GM18498 (cell line): ENCODE measurements around the gene TRIM47.

ENCODE experiments used
- ATAC-seq: cut with Tn5 transposase; IDR thresholded peaks from one replicate; pipeline ENCODE4 v1.9.1; 2021; ENCODE audit warnings: mild to moderate bottlenecking, moderate library complexity; ENCODE audit not compliant: unreplicated experiment

The TRIM47 gene

GRCh38 chr17:75909051-75909811 is 30.9 kb upstream of the TRIM47 start:
- ATAC-seq, result no peak

DNA sequence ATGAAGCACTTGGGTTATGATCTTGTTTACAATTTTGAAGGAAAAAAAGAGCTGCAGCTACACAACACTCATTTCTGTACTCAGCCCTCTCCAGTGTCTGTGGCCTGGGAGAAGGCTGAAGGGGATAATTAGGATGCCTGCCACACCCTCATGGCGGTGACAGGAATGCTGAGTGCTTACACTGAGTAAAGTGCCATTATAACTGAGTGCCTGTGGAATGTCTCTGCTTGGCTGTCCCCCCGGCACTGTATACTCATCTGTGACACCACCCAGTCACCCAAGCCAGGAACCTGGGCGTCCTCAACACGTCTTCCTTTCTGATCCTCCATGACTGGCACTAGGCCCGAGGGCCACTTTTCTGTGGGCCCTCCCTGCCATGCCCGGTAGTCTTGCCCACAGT is 29.8 kb upstream of the TRIM47 start:
- no peak for ATAC-seq

- no peak for ATAC-seq
Observed at GRCh38 chr17:75906143-75906884, 27.9 kb upstream of the TRIM47 start.

DNA sequence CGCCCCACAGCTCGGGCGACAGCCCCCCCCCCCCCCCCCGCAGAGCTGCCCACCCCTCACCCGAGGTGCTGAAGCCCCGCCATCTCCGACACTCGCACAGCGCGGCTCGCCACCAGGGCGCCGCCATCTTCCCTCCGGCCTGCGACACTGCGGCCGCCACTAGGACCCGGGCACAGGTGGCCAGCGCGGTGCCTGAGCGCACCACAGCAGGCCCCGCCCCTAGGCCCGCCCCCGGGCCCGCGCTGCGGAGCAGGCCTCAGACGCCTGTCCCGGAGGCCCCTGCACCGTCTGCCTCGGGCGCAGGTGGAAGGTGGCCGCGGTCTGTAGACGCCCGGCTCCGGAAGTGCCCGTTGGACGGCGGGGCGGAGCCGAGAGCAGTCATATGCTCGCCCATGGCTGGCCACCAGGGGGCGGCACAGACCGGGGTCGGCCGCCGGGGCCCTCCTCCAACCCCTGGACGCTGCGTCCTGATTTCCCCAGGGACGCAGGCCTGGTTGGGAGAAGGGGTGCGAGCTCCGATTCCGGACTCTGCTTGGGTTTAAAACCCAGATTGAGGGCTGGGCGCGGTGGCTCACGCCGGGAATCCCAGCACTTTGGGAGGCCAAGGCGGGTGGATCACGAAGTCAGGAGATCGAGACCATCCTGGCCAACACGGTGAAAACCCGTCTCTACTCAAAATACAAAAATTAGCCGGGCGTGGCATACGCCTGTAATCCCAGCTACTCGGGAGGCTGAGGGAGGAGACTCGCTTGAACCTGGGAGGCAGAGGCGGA is 26.6 kb upstream of the TRIM47 start, which contains the start of gene MRPL38:
Gene MRPL38, minus strand, starts transcription at position 136 of the 773 bp plus-strand sequence. Its CDS starts 9 bp downstream, at position 127.
- ATAC-seq, result peak; percentile 94

DNA sequence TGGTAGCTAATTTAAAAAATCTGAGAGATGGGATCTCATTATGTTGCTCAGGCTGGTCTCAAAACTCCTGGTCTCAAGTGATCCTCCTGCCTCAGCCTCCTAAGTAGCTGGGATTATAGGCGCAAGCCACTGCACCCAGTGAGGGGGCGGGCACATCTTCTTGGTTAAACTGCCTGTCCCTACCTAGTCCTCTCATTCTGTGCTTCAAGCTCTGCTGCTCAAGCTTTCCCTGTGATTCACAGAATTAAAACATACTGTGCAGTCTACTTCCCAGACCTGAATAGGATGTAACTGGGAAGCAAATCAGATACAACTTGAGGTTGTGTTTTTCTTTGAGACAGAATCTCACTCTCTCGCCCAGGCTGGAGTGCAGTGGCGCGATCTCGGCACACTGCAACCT is 24.0 kb upstream of the TRIM47 start:
- no peak for ATAC-seq

GRCh38 chr17:75901727-75902126 is 23.3 kb upstream of the TRIM47 start:
- no peak for ATAC-seq

- no peak for ATAC-seq
Observed at GRCh38 chr17:75900691-75901533, 22.5 kb upstream of the TRIM47 start.

DNA sequence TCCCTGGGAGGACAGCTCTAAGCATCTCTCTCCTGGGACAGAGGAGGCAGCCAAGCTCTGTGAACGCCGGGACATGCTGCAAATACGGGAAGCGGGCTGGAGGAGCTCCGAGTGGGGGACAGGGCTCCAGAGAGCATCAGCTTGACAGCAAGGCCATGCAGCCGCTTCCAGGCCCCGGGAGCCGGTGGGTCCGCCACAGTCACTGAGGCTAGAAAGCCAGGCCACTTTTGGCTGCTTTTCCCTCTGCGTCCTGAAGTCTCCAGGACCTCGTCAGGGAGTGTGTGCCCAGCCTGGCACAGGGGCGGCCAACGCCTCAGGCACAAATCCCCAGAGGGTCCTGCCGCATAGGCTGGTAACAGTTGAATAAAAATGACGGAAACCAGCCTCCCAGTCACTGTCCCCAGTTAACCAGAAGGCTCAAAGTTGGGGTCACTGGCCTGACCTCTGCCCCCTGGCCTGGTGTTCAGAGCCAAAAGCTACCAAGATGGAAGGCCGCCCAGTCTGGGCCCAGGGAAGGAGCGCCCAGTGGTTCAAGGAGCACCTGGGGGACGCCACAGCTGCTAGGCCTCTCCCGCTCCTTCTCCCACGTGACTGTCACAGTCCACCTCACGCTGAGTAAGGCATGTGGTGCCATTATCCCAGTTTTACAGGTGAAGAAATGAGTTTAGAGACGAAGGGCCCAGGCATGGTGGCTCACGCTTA is 21.5 kb upstream of the TRIM47 start:
- no peak for ATAC-seq

- ATAC-seq, result no peak
Observed at GRCh38 chr17:75899353-75899752, 21.0 kb upstream of the TRIM47 start.

- no peak for ATAC-seq
Observed at GRCh38 chr17:75898791-75899190, 20.4 kb upstream of the TRIM47 start.

- ATAC-seq, result no peak
Observed at GRCh38 chr17:75898065-75898464, 19.7 kb upstream of the TRIM47 start.

DNA sequence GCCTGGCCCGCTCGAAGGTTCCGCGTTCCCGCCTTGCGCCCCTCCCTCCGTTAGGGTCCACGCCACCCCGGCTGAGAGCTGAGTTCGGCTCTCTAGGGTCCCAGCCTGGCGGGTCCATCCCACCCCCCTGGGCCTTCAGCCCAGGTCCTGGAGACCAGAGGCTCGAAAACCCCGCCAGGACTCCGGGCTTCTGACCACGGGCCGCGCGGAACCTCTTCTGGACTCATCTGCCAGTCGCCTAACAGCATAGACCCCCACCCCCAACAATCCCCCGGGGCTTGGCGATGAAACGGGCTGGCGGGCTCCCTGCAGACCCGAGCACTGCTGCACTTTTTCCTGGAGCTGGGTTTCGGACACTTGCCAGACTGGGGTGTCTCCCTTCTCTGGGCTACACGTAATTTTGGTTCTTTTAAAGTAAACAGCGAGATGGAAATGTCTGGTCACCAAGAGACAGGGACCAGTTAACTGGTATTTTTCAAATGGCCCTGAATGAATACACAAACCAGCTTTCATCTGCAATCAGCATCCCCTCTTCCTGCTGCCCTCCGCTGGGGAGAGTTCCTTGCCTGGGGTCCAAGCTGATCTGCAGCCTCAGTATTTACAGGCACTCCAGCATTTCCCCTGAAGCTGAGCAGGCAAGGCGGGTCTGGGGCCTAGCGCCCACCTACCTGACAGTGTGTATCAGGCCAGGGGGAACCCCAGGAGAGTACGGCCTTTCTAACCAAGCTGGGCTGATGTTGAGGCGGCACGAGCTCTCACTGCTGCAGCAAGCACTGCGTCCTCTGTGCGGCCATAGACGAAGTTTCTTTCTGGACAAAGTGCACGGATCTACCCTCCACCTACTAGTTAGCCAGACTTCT is 19.0 kb upstream of the TRIM47 start:
- no peak for ATAC-seq

GRCh38 chr17:75896415-75897159 is 18.2 kb upstream of the TRIM47 start, which contains the start of gene TRIM65:
Gene TRIM65, minus strand, starts transcription at chr17:75896951. Its CDS starts 14 bp downstream, at chr17:75896937.
- peak; percentile 73 for ATAC-seq

DNA sequence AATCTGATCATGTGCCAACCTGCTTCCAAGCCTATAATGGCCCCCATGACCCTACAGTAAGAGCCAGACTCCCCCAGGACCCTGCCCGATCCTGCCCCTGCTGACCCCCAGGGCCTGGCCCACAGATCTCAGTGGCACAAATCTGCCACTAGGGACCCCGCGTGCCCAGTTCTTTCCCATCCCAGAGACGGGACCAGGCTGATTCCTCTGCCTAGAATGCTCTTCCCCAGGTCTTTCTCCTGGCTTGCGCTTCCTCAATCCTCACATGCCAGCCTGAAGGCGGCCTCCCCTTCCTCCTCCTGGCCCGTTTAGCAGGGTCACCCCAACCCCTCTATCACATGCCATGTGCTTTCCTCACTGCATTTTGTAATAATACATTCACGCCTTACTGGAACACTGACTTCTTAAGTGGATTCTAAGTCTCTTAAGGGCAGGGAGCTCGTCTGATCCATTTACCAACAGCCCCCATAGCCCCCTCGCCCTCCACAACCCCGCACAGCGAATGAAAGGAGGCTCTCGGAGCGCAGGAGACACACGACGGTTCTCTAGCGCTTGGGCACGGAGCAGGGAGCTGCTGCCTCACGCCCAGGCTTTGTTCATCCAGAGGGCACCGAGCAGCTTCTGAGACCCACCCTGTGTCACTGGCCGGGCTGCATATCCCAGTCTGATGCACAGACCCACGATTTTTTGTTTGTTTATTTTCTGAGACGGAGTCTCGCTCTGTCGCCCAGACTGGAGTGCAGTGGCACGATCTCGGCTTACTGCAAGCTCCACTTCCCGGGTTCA is 17.2 kb upstream of the TRIM47 start:
- ATAC-seq, result no peak

DNA sequence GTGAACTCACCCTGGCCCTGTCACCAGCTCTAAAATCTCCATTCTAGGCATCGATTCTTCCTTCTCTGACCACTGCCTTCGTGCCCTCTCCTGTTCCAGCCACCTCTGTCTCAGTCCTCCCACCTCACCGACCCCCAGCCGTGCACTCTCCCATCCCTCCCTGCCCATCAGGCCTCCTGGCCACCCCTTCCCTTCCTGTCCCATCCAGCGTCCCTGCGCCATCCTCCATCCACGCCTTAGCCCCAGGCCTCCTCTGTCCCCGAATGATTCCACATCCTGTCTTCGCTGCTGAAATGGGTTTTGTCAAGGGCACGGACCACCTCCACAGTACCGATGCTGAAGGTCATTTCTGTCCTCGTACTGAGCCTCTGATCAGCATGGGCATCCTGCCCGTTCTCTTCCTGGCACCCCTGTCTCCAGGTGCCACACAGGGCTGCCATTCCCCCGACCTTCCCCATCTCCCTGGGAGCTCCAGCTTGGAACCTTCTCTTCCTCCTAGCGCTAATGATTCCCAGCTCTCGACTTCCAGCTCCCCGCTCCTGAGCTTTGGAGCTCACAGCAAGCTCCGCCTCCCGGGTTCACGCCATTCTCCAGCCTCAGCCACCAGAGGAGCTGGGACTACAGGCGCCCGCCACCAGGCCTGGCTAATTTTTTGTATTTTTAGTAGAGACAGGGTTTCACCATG is 15.8 kb upstream of the TRIM47 start:
- ATAC-seq, result no peak

DNA sequence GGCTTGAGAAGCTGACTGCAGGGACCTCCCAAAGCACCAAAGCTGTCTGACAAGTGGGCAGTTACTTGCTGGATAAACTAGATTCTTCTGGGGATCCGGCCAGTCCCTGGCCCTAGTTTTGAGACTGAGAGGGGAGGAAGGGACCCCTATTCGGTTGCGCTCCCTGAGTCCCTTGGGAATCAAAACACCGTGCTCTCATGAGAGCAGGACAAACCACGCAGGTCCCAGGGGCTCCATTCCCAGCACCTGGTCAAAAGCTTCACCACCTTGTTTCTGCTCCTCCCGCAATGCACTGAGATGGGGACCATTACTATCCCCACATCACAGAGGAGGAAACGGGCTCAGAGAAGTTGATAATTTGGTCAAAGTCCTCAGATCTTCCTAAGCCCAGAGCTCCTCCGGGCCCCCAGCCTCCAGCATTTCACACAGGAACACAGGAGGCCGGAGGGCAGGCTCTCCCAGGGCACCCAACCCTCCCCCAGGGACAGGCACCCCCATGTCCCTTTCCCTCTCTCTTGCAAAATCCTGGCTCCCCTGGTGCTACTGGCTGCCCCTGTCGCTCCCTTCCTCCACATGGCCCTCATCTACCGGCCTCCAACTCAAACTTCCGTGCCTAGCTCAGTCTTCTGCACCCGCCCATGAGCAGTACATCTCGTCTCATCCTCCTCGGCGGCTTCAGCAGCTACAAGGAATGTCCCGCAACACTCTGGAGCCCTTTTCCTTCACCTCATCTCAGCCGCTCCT is 15.1 kb upstream of the TRIM47 start:
- ATAC-seq, result no peak
